Lung (tissue), 12 donors: ENCODE data around the gene ZNF672. TPM values are rescaled to one million over a fixed set of nuclear protein-coding genes. Genes with fewer than 3 reads are reported as not detected.

ENCODE experiments used
- ATAC-seq: fragments of 200-7000 bp; cut with Tn5 transposase; one replicate; pipeline ENCODE4 v1.9.1; 2020; ENCODE audit warnings: moderate number of reproducible peaks; ENCODE audit not compliant: insufficient read depth, low FRiP score
- DNase-seq, 3 donors: peaks; one replicate each; pipeline ENCODE4 v3.0.0-alpha.2; 2013 to 2017
- H3K27ac ChIP-seq, 2 donors: one replicate each; pipeline ENCODE4 v1.5.1; 2013; ENCODE audit warnings: mild to moderate bottlenecking in 2 of 2, moderate library complexity in 2 of 2, control low read depth in 1 of 2, inconsistent platforms in 1 of 2, low read depth in 1 of 2, low read length in 1 of 2
- H3K27me3 ChIP-seq, 3 donors: one replicate each; pipeline ENCODE4 v1.5.1; 2013; ENCODE audit warnings: low read length in 2 of 3; ENCODE audit not compliant: control insufficient read depth in 3 of 3, insufficient read depth in 3 of 3
- H3K36me3 ChIP-seq, 4 donors: one replicate each; pipeline ENCODE4 v1.5.1; 2013; ENCODE audit warnings: low read length in 4 of 4, mild to moderate bottlenecking in 1 of 4, moderate library complexity in 1 of 4; ENCODE audit not compliant: control insufficient read depth in 4 of 4, insufficient read depth in 4 of 4
- H3K4me1 ChIP-seq, 5 donors: one replicate each; pipeline ENCODE4 v1.5.1; 2013; ENCODE audit warnings: low read length in 5 of 5, mild to moderate bottlenecking in 2 of 5, moderate library complexity in 1 of 5; ENCODE audit not compliant: control insufficient read depth in 5 of 5, insufficient read depth in 5 of 5
- H3K4me3 ChIP-seq: one replicate; pipeline ENCODE4 v1.5.1; 2013; ENCODE audit warnings: mild to moderate bottlenecking, control low read depth, moderate library complexity
- H3K9ac ChIP-seq, 2 donors: one replicate each; pipeline ENCODE4 v1.5.1; 2013; ENCODE audit warnings: low read length in 2 of 2, control low read depth in 1 of 2; ENCODE audit not compliant: insufficient read depth in 1 of 2
- H3K9me3 ChIP-seq, 4 donors: one replicate each; pipeline ENCODE4 v1.5.1; 2013; ENCODE audit warnings: low read length in 3 of 4, mild to moderate bottlenecking in 1 of 4, moderate library complexity in 1 of 4; ENCODE audit not compliant: control insufficient read depth in 4 of 4, insufficient read depth in 3 of 4
- CTCF ChIP-seq: IDR thresholded peaks from 2 replicates; pipeline ENCODE4 v1.5.1; 2012; ENCODE audit warnings: mild to moderate bottlenecking; ENCODE audit errors: control extremely low read depth, extremely low read depth
- WGBS, 2 donors: extraction: QIAGEN DNeasy Blood & Tissue Kit; methylation state at CpG; one replicate each; pipeline ENCODE4 v1.1.7; 2013; 5-methylcytosine and 5-hydroxymethylcytosine counted together
- polyA plus RNA-seq, 2 donors: library from polyadenylated mRNA; stranded (reverse); fragments of 200-250 nt; gene quantifications; one replicate each; pipeline ENCODE4 v1.2.1, GENCODE V29; 2013
- total RNA-seq, 2 donors: library from RNA; depleted of rRNA in 1 of 2; stranded (reverse); fragments of >200 nt in 1 of 2; gene quantifications; one replicate each; pipeline ENCODE4 v1.2.1, GENCODE V29; 2014 to 2021
- donor health status: control.
- donor health status: control.
- donor health status: Bipolar disorder and iron deficiency.
- donor health status: healthy.
- donor health status: DM: yes; HTN: yes; CAD: no.

Gene ZNF672
- total and polyA plus RNA-seq, 4 donors: 17.1 to 41.3 (median 31.3) TPM

GRCh38 chr1:248857749-248858095 lies 19.7 kb downstream of the ZNF672 start:
- Histone ChIP-seq H3K4me3 (peak overlapping the region; percentile 46), H3K36me3 (peaks cover 0 to 13% (median 4%) of the 10 kb centered on the region in 4 donors), H3K9ac (peak overlapping the region in 1 of 2 donors; percentile 61), H3K27ac (peak overlapping the region; percentile 60 to 89), H3K27me3 (no peaks in the 10 kb centered on the region), H3K9me3 (no peaks in the 10 kb centered on the region), H3K4me1 (peaks cover 0 to 24% (median 8%) of the 10 kb centered on the region in 5 donors)
- ATAC-seq: no peak
- 13 to 20% methylated on average over 4 of the region's 4 CpGs for WGBS, 2 donors
- no peak for TF ChIP-seq CTCF
- no peak for DNase-seq

- no peaks in the 10 kb centered on the region for H3K9me3 ChIP-seq
- DNase-seq: peak; percentile 77 to 87 (median 85)
- WGBS, 2 donors: 1% methylated on average over 45 of the region's 45 CpGs
Observed at GRCh38 chr1:248858096-248858890, 20.3 kb downstream of the ZNF672 start.

GRCh38 chr1:248858891-248859889 lies 21.2 kb downstream of the ZNF672 start, which contains the start of gene ZNF692:
Gene ZNF692 (minus strand): TSS chr1:248859085. CDS start chr1:248858309, 776 bp downstream.
- no peaks in the 10 kb centered on the region for H3K27me3 ChIP-seq

More at GRCh38 chr1:248858096-248858890, 20.3 kb downstream of the ZNF672 start:
- Histone ChIP-seq H3K4me1 (peaks cover 0 to 29% (median 8%) of the 10 kb centered on the region in 5 donors), H3K9ac (peak overlapping the region; percentile 61 to 62), H3K36me3 (peaks cover 0 to 9% (median 2%) of the 10 kb centered on the region in 4 donors), H3K27me3 (no peaks in the 10 kb centered on the region), H3K4me3 (peak overlapping the region; percentile 46), H3K27ac (peak overlapping the region; percentile 69 to 89)
- ATAC-seq: peak; percentile 32
- peak; percentile 3 for TF ChIP-seq CTCF

More at GRCh38 chr1:248858891-248859889, 21.2 kb downstream of the ZNF672 start, which contains the start of gene ZNF692:
- DNase-seq (peak; percentile 97 to 98 (median 98)), ATAC-seq (peak; percentile 92)
- Histone ChIP-seq H3K9me3 (no peaks in the 10 kb centered on the region), H3K36me3 (peaks cover 0 to 3% (median under 1%) of the 10 kb centered on the region in 4 donors), H3K4me3 (peak within 1 kb of the TSS; percentile 50), H3K27ac (peak within 1 kb of the TSS; percentile 89 to 92), H3K9ac (peak within 1 kb of the TSS; percentile 83 to 96), H3K4me1 (peaks cover 0 to 35% (median 8%) of the 10 kb centered on the region in 5 donors)
- no peak for TF ChIP-seq CTCF
- WGBS, 2 donors: 2 to 4% methylated on average over 54 to 62 of the region's 62 CpGs
